ENCODE measurements around the gene VTA1.
"Not testable (repeated sequence)": the region's sequence is repeated elsewhere in the genome, so short reads cannot be mapped to it uniquely, and the experiment has no call there.

The VTA1 gene
- total RNA-seq, result 18.6 to 61.8 reads per million in 2 donors

DNA sequence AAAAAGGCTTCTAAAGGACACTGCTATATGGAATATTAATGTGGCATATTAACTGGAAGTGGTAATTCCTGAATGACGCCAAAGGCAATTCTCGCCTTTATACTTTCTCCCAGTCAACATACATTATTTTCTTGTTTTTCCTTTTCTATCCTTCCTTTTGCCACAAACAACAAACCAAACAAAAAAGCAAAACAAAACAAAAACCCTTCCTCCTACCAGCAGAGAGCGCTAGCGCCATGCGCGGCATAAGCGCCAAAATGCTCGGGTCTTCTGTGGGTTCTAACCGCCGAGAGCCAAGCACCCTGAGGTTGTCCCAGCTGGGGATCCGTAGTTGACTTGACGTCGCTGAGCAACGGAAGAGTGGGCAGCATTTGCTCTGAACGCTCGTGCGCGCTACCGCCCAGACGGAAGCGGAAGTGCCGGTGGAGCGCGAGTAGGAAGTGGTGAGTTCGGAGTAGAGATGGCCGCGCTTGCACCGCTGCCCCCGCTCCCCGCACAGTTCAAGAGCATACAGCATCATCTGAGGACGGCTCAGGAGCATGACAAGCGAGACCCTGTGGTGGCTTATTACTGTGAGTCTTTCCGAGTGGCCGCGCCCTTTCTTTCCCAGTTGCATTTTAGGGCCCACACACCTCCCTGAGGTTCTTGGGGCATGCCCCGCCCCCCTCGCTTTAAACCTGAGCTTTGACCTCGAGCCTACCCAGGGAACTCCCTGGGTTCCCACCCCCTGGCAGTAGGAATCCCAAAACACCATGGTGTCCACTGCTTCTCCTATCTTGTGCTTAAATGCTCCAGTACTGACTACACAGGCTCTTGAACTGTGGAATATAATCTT lies at the start of gene VTA1, which contains the start of gene NMBR:
Gene VTA1, plus strand, starts transcription at position 436 of the 835 bp plus-strand sequence. Its CDS starts 25 bp downstream, at position 461.
Gene NMBR, minus strand, starts transcription at position 295 of the 835 bp plus-strand sequence. CDS start 58,464 bp downstream, outside the sequence.
- DNase-seq, result peak; percentile 95

GRCh38 chr6:142104820-142105219 lies 42.2 kb upstream of the VTA1 start:
- not testable (repeated sequence) for DNase-seq

DNA sequence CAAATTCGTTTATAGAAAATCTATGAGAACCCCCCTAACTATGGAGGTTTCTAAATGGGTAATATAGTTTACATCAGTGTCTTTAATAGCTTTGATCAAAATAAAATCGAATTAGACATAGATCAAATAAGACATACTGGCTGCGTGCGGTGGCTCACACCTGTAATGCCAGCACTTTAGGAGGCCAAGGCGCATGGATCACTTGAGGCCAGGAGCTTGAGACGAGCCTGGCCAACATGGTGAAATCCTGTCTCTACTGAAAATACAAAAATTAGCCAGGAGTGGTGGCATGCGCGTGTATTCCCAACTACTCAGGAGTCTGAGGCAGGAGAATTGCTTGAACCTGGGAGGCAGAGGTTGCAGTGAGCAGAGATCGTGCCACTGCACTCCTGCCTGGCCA lies 36.2 kb upstream of the VTA1 start:
- not testable (repeated sequence) for DNase-seq

DNA sequence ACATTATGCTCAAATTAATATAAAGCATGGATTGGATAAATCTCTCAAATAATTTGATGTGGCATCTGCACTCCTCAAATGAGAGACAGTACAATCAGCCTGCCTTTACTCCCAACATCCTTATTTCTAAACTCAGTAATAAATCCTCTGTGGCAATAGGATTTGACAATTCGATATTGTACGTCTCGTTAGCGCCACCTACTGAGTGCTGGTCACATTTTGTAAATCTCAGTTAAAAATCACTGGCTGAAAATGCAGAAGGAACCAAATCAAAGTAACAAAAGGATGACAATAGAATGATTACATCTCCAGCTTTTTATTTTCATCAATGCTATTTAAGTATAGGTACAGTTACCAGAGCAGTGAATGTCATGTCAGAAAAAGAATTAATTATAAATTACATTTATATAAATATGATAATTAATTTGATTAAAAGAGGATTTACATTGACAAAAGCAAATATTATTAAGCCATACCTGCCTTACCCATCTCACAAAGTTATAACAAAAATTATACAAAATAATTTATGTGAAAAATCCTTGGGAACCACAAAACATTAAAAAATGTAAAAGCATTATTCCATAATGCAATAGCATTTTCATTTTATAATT lies 34.5 kb upstream of the VTA1 start:
- peak; percentile 72 for DNase-seq

DNA sequence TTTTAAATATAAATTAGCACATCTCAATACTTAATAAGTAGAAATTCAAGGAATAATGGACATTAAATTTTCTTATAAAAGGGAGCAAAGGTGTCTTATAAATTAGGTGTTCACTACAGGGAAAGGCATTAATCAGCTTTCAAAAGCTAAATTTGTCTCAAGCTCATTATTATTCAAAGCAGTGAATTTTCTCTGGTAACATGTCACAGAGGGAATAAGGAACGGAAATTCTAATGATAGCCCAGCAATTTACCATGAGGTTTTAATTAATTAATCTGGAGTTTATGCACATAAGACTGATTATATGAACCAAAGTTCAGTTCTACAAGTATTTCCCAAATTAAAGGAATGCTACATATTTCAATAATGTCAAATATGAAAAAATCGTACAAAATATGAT lies 29.7 kb upstream of the VTA1 start:
- no peak for DNase-seq

DNA sequence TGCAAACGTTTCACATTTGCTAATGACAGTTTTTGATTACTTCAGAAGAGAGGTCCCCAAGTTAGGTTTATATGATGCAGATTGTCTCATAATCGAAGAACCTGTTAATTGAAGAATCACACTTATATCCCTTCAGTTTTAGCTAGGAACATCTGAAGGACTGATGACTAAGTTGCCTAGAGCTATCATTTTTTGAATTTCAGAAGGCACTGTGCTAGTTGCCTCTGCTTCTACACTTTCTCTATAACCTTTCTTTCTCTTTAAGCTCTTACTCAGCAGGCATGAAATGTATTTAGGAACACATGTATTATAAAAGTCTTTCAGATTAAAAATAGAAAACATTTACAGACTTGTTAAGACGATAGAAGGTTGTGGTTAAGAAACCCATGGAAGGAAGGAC lies 28.7 kb upstream of the VTA1 start:
- DNase-seq, result no peak

GRCh38 chr6:142118925-142119324 lies 28.1 kb upstream of the VTA1 start:
- DNase-seq, result no peak

GRCh38 chr6:142121342-142121741 lies 25.7 kb upstream of the VTA1 start:
- no peak for DNase-seq

DNA sequence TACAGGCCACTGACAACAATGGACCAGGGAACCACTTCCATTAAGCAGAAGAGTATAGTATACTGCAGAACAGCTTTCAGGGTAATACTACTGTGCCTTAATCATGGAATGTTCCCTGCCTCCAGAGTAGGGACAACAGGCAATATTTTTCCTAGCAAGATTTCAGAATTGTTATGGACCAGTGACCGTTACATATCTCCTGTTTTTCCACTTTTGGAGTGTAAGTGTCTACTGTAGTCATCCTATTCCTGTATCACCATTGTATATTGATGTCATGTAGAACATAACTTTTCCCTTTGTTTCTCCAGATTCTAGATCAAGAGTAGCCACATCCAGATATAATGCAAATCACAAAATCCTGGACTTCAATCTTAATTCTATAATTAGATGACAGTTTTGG lies 16.2 kb upstream of the VTA1 start:
- DNase-seq, result no peak

DNA sequence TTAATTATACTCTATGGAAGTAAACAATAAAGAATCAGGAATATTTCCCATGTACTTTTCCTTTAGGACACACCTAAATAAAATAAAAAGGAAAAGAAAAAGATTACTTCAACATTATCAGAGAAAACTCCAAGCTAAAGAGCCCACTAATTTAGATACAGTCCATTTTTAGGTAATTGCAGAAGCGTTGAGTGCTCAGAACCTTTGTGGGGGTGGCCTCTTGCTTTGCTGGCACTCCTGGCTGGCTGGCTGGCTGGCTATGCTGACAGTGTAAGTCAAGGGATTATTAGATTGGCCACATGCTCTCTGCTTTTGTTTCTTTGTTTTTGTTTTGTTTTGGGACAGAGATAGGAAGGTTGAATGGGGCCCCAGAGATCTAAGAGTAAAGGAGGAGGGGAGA lies 14.4 kb upstream of the VTA1 start, which contains the start of gene GJE1:
Gene GJE1, plus strand, starts transcription at position 301 of the 400 bp plus-strand sequence. CDS start 234 bp downstream, outside the sequence.
- no peak for DNase-seq

- DNase-seq, result no peak
These were observed 8.2 kb upstream of the VTA1 start for GRCh38 chr6:142138876-142139275.

DNA sequence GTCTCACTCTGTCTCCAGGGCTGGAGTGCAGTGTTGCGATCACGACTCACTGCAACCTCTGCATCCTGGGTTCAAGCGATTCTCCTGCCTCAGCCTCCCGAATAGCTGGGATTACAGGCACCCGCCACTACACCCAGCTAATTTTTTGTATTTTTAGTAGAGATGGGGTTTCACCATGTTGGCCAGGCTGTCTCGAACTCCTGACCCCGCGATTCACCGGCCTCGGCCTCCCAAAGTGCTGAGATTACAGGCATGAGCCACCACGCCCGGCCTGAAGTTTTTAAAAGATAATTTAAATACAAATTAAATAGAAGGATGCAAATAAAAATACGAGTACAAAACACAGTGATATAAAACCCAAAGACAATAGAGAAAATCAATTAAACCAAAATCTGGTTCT lies 5.5 kb upstream of the VTA1 start:
- DNase-seq, result not testable (repeated sequence)

DNA sequence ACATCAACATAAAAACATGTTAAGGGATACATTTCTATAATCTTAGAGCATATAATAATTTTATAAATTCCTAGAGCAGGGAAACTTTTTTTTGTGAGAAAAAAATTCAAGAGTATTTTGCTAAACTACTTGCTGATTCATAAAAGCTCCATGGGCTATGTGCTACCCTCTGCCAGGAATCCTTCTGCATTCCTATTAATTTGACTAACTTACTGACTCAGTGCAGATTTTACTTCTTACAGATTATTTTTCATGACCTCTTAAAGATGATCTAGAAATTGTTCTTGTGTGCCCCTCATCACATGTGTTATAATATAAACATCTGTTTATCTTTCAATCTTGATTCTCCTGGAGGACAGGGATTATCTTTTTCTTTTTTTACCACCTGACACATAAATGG lies 5.7 kb downstream of the VTA1 start:
- DNase-seq, result no peak

- DNase-seq, result no peak
These were observed 6.1 kb downstream of the VTA1 start for GRCh38 chr6:142153196-142153595.

GRCh38 chr6:142154336-142154735 lies 7.3 kb downstream of the VTA1 start:
- DNase-seq, result no peak

DNA sequence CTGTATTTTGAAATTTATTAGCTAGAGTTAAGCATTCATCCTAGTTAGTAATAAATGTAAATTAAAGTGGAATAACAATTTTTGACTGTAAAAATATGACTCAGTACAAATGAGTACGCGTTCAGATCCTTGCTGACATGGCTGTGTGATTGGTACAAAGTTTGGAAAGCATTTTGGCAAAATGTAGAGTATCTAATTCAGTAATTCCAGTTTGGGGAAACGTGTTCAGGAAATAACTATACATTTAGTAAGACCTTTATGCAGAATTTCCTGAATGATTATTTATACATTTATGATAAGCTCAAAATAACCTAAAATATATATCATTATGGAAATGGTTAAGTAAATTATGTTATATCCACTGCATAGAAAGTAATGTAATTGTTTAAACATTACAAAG lies 8.0 kb downstream of the VTA1 start:
- no peak for DNase-seq

DNA sequence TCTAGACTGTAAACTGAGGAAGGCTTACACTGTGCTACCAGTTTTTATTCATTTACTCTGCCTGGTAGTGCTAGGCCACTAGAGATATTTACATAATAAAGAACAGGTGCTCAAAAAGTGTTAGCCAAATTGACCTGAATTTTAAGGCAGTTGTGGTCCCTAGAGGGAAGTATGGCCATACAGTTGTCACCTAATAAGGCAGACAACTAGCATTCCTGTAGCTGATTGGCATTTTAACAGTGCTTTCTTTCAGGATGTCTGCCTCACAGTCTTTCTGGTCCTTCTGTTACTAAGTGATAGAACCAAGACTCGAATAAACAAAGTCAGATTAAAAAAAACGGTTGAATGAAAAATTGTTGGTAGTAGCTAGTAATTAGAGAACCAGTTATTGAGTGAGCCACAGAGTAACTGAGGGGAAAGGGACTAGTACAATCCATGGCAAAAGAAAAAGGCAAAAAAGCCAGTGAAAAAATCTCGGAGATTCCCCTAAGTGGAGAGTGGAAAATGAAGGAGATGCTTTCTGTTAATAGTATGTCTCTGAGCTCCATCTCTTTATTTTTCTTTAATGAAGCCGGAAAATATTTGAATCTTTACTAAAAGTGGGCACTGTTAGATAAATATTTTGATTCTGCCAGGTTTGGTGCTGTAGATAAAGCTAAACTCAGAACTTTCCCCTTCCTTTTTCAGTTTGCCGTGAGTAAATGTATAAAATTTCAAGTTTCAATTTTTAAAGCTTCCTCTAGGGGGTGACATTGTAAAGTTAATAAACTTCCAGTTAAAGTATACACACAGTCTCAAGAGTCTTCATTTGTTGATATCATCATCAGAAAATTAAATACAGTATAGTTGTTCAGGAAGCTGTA lies 9.1 kb downstream of the VTA1 start:
- no peak for DNase-seq

DNA sequence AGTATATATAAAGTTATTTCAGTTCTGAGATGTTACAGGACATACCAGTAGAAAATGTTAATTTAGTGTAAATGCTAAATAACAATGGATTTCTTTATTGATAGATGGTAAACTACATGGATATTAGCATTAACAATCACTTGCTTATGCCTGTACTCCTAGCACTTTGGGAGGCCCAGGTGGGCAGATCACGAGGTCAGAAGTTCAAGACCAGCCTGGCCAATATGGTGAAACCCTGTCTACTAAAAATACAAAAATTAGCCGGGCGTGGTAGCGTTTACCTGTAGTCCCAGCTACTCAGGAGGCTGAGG lies 9.7 kb downstream of the VTA1 start:
- DNase-seq, result not testable (repeated sequence)

GRCh38 chr6:142162780-142163179 lies 15.7 kb downstream of the VTA1 start:
- no peak for DNase-seq

GRCh38 chr6:142165227-142165626 lies 18.2 kb downstream of the VTA1 start:
- no peak for DNase-seq

DNA sequence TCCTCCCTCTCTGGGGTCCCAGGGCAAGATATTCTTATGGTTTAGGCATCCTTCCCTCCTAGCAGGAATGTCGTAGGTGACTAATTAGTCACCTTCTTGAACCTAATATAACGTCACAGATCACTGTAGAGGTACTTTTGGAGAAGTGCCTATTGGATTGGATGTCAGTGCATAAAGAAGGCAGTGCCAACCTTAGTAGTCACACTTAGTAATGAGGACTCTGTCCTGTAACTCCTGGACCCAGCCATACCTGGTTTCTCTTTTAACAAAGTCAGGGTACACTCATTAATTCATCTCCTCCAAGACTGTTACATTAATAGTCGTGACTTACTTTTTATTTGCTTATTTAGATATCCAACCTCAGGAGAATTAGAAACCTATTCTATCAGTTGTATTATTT lies 20.0 kb downstream of the VTA1 start:
- no peak for DNase-seq

GRCh38 chr6:142167486-142167885 lies 20.4 kb downstream of the VTA1 start:
- no peak for DNase-seq

DNA sequence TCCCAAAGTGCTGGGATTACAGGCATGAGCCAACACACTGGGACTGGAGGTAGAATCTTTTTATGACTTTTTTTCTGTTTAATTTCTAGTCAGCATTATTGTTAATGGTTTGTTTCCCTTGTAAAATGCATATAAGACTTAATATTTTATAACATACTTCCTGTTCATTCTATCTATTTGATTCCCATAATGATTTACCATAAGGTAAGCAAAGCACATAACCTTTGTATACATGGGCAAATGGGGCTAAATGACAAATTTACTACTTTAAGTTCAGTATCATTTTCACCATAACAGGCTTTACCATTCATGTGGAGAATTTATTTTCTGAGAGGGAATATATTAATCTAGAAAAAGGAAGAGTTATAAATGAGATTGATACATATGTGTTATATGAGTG lies 24.3 kb downstream of the VTA1 start:
- no peak for DNase-seq
